ENCODE results near the gene TTLL13.

GRCh38 chr15:90266485-90266884 is 17.1 kb downstream of the TTLL13 start:
- TF ChIP-seq, protein P1, sequence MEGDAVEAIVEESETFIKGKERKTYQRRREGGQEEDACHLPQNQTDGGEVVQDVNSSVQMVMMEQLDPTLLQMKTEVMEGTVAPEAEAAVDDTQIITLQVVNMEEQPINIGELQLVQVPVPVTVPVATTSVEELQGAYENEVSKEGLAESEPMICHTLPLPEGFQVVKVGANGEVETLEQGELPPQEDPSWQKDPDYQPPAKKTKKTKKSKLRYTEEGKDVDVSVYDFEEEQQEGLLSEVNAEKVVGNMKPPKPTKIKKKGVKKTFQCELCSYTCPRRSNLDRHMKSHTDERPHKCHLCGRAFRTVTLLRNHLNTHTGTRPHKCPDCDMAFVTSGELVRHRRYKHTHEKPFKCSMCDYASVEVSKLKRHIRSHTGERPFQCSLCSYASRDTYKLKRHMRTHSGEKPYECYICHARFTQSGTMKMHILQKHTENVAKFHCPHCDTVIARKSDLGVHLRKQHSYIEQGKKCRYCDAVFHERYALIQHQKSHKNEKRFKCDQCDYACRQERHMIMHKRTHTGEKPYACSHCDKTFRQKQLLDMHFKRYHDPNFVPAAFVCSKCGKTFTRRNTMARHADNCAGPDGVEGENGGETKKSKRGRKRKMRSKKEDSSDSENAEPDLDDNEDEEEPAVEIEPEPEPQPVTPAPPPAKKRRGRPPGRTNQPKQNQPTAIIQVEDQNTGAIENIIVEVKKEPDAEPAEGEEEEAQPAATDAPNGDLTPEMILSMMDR (IDR thresholded peaks at IDR 0.05): no peak
- no peak for TF ChIP-seq POLR2A (IDR thresholded peaks at IDR 0.05)
